Measurements from ENCODE around the gene SLC39A11.
"Not testable (repeated sequence)": the region's sequence is repeated elsewhere in the genome, so short reads cannot be mapped to it uniquely, and the experiment has no call there.

The SLC39A11 gene

GRCh38 chr17:73005360-73005759 lies 87.1 kb downstream of the SLC39A11 start:
- DNase-seq = no peak

DNA sequence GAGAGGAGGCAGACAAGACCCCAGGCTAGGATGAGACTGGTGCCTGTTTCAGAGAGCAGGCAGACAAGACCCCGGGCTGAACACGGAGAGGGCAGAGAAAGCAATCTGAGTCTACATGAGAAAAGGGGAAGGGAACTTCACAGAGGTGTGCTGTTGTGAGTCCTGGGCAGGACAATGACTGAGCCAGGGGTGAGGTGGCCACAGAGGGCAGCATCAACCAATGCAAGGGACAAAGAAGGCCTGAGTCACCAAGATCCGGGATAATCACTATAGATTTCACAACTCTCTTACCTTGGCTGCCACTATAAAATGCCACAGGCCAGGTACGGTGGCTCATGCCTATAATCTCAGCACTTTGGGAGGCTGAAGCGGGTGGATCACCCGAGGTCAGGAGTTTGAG lies 89.0 kb downstream of the SLC39A11 start:
- no peak for DNase-seq

- DNase-seq = no peak
Measured at GRCh38 chr17:73000832-73001231, 91.7 kb downstream of the SLC39A11 start.

DNA sequence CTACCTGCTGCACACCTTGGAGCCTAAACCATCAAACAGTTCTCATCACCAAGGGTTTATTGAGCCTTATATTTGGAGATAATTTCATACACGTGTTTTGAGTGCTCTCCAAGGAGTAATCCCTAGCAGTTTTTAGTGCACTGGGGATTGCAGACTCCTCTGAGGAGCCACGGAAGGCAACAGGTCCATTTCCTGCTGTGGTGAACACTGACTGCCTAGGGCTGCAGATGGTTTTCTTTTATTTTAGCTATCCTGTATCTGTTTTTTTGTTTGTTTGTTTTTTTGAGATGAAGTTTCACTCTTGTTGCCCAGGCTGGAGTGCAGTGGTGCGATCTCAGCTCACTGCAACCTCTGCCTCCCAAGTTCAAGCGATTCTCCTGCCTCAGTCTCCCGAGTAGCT lies 93.0 kb downstream of the SLC39A11 start:
- not testable (repeated sequence) for DNase-seq

- DNase-seq = no peak
Measured at GRCh38 chr17:72998343-72998742, 94.1 kb downstream of the SLC39A11 start.

DNA sequence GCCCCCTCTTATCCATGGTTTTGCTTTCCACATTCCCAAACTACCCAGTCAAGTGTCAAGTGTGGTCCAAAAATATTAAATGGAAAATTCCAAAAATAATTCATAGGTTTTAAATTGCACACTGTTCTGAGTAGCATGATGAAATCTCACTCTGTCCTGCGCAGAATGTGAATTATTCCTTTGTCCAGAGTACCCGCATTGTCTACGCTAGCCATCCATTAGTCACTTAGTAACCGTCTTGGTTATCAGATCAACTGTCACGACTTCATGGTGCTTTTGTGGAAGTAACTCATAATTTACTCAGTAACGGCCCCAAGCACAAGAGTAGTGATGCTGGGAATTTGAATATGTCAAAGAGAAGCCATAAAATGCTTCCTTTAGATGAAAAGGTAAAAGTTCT lies 94.9 kb downstream of the SLC39A11 start:
- no peak for DNase-seq

DNA sequence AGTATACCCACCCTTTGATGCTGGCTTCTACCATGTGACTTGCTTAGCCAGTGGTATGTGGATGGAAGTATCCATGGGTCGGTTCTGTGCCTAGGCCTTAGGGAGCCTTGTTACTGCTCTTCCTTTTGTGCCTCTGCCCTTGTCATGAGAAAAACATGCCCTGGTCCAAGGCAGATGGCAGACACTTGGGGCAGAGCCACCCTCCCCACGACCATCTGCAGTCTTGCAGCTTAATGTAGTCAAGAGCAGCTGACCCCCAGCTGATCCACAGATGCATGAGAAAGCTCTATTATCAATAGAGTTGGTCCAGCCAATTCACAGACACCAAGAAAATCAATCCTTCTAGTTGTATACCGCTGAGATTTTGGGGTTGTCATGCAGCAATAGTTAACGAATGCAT lies 95.7 kb downstream of the SLC39A11 start:
- no peak for DNase-seq

GRCh38 chr17:72995008-72995656 lies 97.4 kb downstream of the SLC39A11 start:
- DNase-seq = no peak

GRCh38 chr17:72992783-72993467 lies 99.6 kb downstream of the SLC39A11 start:
- DNase-seq = not testable (repeated sequence)

GRCh38 chr17:72991651-72992050 lies 100.8 kb downstream of the SLC39A11 start:
- no peak for DNase-seq

DNA sequence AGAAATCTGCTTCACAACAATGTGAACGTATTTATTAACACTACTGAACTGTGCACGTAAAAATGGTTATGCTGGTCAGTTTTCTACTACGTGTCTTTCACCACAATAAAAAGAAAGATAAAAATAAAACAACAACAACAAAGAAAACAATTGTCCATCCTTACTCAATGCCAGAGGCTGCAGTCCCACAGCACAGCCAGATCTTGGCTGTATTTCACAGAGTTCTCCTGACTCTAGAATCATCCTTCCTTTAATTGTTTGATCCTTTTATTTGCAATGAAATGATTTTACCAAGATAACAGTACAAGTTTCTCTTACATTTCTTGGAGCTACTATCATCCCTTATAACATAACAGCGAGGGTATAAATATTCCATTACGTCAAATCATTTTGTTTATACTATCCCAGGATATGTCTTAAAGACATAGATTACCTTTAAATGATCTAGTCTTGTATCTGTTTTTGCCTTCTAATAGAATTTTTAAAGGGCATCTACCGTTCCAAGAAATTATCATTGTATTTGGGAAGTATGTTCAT lies 103.3 kb downstream of the SLC39A11 start:
- no peak for DNase-seq

GRCh38 chr17:72988451-72988850 lies 104.0 kb downstream of the SLC39A11 start:
- DNase-seq = no peak

- no peak for DNase-seq
Measured at GRCh38 chr17:72987166-72987565, 105.3 kb downstream of the SLC39A11 start.

GRCh38 chr17:72985882-72986720 lies 106.4 kb downstream of the SLC39A11 start:
- peak; percentile 48 to 56 for DNase-seq

DNA sequence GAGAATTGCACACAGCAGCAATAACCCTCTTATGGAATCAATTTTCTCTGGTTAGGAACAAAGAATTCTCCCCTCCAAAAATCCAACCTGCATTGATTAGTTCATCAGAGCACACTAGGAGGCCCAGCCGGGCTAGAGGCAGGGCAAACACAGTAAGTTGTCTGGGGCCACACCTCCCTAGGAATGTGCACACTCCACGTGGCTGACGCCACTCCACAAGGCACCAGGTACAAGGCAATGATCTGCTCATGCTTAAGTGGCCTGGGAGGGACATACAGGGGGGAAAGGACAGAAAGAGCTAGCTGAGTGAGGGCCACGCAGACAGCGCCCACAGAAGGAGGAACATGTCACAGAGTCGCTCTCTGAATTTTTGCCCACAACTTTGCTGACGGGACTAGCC lies 107.6 kb downstream of the SLC39A11 start:
- DNase-seq = no peak

DNA sequence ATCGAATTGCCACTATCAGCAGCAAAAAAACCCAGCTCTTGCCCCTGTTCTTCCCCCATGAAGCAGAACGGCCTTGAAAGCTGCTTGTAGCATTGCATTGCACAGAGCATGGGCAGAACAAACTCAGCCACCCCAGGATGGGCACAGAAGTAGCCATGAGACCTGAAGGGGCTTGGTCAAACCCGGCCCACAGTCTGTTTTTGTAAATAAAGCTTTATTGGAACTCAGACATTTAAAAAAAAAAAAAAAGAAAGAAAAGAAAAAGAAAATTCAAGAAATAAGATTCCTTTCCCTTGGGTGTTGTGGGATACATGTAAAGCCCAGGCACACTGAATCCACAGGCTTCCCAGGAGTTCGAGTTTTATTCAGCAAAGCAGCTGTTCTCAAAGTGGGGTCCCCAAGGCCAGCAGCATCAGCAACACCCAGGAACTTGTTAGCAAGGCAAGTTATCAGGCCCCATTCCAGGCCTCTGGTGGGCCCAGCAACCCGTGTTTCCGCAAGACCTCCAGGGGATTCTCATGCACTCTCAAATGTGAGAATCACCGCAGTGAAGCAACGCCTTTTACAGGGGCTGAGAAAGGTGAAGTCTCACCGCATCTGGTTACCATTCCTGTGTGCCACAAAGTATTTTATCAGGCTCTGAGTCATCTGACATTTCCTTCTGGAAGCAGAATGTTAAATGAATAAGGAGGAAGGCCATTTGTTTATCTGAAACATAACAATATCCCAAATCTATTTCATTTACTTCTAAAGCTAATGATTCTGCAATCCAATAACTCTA lies 108.2 kb downstream of the SLC39A11 start:
- no peak for DNase-seq

DNA sequence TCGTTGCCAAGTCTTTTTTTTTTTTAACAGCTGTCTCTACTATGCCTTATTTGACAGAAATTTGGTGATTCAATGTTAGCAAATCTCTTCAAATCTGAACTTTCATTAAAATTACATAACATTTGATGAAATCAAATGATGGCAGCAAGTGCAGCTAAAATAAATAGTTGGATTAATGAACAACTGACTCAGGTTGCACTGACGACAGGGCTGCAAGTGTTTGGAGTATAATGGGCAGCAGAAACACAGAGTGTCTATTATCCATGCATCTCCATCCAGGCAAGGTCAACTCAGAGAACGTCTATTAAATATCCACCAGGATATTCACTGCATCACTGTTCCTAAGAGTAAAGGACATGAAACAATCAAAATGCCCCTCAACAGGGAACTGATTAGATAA lies 109.8 kb downstream of the SLC39A11 start:
- no peak for DNase-seq

GRCh38 chr17:72978593-72979218 lies 113.8 kb downstream of the SLC39A11 start:
- DNase-seq = no peak

- no peak for DNase-seq
Measured at GRCh38 chr17:72977771-72978417, 114.6 kb downstream of the SLC39A11 start.

GRCh38 chr17:72976971-72977770 lies 115.3 kb downstream of the SLC39A11 start:
- peak in 1 of 2 donors; percentile 33 for DNase-seq

DNA sequence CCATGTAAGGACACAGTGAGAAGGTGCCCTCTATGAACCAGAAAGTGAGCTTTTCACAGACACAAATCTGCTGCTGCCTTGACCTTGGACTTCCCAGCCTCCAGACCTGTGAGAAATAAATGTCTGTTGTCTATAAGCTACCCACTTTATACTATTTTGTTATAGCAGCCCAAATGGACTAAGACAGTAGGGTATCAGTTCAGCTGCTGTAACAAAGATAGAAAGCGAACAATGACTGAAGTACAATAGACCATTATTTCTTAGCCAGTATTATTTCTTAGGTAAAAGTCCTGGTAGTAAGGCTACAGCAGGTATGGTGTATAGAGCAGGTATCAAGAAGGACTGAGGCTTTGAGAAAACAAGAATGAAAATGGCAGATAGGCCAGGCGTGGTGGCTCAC lies 117.0 kb downstream of the SLC39A11 start:
- DNase-seq = no peak
